GM19324 (cell line): ENCODE data around the gene GM2A.
"Not testable (repeated sequence)": the region's sequence is repeated elsewhere in the genome, so short reads cannot be mapped to it uniquely, and the experiment has no call there.

Experiments
- ATAC-seq: cut with Tn5 transposase; IDR thresholded peaks from one replicate; pipeline ENCODE4 v1.9.1; 2021; ENCODE audit warnings: mild to moderate bottlenecking, moderate library complexity; ENCODE audit not compliant: unreplicated experiment, low FRiP score

The GM2A gene

GRCh38 chr5:151284392-151284967, 31.5 kb downstream of the GM2A start:
- ATAC-seq: no peak

DNA sequence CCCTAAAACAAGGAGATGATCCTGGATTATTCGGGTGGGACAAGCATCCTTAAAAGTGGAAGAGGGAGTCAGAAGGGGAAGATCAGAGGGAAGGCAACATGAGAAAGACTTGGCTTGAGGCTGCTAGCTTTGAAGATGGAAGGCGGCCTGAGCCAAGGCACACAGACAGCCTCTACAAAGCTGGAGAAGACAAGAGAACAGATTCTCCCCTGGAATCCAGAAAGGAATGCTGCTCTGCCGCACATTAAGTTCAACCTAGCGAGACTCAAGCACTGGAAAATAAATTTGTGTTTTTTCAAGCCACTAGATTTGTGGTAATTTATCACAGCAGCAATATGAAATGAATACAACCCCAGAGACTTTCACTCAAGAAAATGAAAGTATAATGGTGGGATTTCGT, 32.7 kb downstream of the GM2A start:
- ATAC-seq: no peak

DNA sequence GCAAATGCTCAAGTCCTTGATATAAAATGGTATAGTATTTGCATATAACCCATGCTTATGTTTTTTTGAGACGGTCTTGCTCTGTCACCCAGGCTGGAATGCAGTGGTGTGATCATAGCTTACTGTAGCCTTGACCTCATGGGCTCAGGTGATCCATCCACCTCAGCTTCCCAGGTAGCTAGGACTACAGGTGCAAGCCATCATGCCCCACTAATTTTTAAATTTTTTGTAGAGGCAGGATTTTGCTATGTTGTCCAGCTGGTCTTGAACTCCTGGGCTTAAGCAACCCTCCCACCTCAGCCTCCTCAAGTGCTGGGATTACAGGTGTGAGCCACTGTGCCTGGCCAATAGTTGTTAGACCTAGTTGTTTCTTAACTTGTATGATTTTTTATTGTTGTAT, 33.3 kb downstream of the GM2A start:
- ATAC-seq: no peak

DNA sequence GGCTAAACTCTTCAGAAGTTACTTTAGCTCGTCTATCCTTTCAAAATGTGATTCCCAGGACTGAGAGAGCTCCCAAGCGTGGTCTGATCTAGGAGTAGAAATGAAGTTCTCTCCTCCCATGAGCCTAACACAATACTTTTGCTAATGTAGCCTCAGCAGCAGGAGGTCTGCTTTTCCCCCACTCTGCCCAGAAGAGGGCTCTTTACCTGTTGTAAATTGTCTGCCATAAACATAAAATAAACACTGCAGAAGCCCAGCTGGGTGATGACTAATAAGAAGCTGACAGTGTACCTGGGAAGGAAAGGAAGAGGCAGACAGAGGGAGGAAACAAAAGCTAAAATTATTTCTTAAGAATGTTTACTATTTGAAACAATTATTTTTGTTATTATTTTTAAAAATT, 35.2 kb downstream of the GM2A start:
- ATAC-seq: no peak

- ATAC-seq: no peak
These were observed 40.6 kb downstream of the GM2A start for GRCh38 chr5:151293624-151294023.

- ATAC-seq: no peak
These were observed 42.2 kb downstream of the GM2A start for GRCh38 chr5:151295138-151295537.

DNA sequence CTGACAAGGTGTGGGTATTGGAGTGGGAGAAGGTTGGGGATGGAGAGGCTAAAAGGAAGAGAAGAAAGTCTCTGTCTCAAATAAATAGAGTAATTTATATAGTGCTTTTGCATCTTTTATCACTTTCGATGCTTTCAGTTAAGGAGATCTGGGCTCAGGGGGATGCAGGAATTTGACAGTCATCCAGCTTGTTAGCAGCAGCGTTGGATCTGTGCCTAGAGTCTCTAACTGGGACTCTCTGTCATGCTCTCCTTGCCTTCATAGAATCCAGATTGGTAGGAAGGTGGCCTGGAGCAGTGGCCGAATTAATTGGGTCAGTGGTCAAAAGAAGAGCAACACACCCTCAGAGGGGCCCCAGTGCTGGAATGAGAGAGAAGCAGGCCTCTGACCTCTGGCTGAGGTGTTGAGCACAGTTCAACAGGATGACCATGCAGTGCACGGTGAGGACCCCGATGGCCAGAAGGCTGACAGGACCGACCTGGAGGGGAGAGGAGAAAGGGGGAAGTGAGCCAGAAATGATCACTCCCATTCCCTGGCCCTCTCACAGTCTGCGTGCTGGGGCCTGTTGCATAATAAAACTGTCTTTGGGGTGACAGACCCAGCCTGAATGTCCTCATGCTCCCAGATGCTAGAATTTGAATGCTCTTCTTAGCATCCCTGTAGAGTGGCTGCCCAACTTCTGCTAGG, 42.9 kb downstream of the GM2A start:
- ATAC-seq: no peak

DNA sequence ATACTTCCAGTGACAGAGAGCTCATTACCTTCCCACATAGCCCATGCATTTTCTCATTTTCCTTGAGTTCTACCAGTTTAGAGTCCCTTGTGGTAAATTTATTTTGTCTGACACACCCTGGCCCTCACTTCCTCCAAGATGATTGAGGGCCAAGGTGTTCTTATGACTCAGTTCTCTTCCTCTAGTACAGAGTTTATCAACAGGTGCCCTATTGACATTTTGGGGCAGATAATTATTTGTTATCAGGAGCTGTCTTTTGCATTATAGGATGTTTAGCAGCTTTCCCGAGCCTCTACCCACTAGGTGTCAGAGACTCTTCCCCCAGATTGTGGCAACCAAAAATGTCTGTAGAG, 43.5 kb downstream of the GM2A start:
- ATAC-seq: no peak

DNA sequence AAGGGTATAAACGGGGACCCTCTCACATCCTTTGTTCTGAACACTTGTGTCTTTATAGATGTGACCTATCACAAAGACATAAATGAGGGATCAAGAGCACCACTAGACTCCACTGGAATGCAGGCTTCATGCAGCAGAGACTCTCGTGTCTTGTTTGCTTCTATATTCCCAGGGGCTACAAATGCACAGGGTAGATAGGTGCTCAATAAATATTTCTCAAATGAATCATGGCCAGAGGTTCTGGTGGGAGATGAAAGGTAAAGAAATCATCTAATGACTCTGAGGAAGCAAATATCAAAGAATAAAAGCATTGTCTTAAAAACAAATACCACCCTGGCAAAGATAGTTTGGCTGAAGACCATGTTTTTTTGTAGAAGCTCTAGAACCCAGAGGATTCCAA, 44.0 kb downstream of the GM2A start:
- no peak for ATAC-seq

DNA sequence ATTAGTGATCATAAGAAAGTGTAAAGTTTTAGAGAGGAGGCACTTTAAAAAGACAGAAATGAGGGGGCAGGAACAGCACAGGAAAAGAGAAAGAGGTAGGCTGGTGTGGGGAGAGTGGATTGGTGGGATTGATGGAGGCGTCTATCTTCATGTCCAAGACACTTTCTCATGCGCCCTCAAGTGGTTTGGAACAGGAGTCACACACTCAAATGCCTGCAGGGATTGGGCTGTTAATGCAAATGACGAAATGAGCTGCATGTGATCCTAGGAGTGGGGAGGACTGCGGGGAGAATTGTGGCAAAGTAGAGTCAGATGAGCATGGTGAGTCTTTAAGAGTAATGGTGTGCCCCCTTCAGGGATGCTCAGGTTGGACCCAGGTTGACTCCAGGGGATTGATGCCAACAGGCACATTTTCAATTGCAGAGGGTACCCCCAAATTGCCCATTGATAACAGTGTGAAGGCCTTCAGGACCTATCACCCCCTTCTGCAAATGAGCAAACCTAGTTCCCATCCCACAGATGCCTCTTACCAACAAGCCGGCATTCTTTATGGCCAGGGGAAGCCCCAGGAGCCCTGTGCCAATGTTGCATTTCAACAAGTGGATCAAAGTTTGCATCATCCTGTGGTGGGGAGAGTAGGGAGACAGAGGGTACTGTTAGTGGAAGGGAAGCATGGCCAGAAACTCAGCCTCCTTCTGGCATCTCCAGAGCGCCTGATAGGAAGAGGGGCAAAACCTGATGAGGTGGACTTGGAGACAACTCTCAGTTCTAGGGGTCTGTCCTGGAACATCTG, 45.3 kb downstream of the GM2A start:
- no peak for ATAC-seq

- ATAC-seq: no peak
These were observed 50.7 kb downstream of the GM2A start, which contains the start of gene SLC36A3 for GRCh38 chr5:151303666-151304065. Gene SLC36A3, minus strand, starts transcription at chr5:151303766. Its CDS starts 412 bp downstream, at chr5:151303354.

GRCh38 chr5:151309266-151309665, 56.3 kb downstream of the GM2A start:
- not testable (repeated sequence) for ATAC-seq

DNA sequence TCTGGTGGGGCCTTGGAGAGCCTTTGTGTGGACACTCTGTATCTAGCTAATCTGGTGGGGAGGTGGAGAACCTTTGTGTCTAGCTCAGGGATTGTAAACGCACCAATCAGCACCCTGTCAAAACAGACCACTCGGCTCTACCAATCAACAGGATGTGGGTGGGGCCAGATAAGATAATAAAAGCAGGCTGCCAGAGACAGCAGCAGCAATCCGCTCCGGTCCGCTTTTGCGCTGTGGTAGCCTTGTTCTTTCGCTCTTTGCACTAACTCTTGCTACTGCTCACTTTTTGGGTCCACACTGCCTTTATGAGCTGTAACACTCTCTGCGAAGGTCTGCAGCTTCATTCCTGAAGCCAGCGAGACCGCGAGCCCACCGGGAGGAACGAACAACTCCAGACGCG, 56.8 kb downstream of the GM2A start:
- not testable (repeated sequence) for ATAC-seq

DNA sequence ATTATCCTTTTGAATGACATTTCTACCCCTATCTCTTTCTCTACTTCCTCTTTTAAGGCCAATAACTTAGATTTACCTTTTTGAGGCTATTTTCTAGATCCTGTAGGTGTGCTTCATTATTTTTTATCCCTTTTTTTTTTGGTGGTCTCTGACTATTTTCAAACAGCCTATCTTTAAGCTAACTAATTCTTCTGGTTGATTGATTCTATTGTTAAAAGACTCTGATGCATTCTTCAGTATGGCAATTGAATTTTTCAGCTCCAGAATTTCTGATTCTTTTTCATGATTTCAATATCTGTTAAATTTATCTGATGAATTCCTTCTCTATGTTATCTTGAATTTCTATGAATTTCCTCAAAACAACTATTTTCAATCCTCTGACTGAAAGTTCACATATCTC, 57.9 kb downstream of the GM2A start:
- ATAC-seq: no peak

DNA sequence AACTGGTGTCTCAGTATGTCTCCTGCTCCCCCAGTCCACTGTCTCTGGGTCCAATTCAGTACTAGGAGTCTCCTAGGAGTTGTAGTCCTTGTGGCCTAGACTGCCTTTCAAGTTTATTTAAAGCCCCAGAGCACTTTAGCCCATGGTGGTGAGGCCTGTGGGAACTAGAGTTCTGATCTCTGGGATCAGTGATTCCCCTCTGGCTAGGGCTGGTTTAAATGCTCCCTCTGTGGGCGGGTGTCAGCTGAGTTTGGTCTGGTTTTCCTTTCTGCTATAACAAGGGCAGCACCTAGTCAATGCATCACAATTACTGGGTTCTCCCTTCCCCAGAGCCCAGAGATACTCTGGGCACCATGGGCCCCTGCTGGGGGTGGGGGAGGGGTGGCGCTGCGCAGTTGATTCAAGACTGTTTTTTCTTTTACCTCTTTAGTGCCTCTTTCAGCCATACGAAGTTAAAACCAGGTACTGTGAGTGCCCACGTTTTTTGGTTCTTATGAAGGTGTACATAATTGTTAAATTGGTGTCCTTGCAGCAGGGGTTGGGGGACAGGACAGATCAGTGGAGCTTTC, 59.9 kb downstream of the GM2A start:
- ATAC-seq: no peak

DNA sequence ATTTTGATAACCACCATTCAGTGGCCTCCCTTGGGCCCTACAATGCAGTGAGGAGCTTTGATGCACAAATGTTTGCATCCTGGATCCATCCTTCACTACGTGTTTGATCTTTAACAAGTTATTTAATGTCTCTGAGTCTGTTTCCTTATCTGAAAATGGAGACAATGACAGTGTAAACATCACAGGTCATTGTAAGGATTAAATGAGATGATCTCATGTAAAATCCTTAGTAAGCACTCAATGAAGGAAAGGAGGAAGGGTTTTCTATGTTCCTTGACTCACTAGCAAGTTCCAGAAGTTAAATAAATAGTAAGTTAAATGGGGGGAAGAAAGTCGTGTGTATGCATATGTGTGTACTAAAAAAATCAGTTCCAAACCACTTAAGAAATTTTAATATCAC, 60.4 kb downstream of the GM2A start:
- ATAC-seq: no peak

GRCh38 chr5:151315998-151316597, 63.1 kb downstream of the GM2A start:
- ATAC-seq: peak; percentile 71

- ATAC-seq: no peak
These were observed 64.9 kb downstream of the GM2A start for GRCh38 chr5:151317871-151318270.

- peak; percentile 64 for ATAC-seq
These were observed 66.1 kb downstream of the GM2A start for GRCh38 chr5:151318850-151319732.
